ENCODE results near the gene NPAS2. TPM values are rescaled to one million over a fixed set of nuclear protein-coding genes. Genes with fewer than 3 reads are reported as not detected.

NPAS2 gene
- total and polyA plus RNA-seq, 5 experiments from 2014 or later: 2.0 to 9.0 (median 4.1) TPM

GRCh38 chr2:100919316-100919715 lies 99.4 kb downstream of the NPAS2 start:
- Mint-ChIP-seq H3K27me3 (peaks cover 0 to 4% (median 0%) of the 10 kb centered on the region in 5 donors), H3K36me3 (peaks cover 0 to 13% (median 5%) of the 10 kb centered on the region in 3 donors), H3K9me3 (peaks cover 0 to 13% (median 2%) of the 10 kb centered on the region in 9 donors), H3K4me3 (peak overlapping the region in 1 of 10 donors; percentile 43), H3K27ac (peak overlapping the region in 1 of 10 donors; percentile 5), H3K4me1 (peaks cover 0 to 4% (median 2%) of the 10 kb centered on the region in 4 donors)
- ATAC-seq: no peak
- no peak for DNase-seq
- POLR2A ChIA-PET: no interaction called here

GRCh38 chr2:100921685-100922161 lies 101.8 kb downstream of the NPAS2 start:
- Mint-ChIP-seq H3K4me3 (no peak overlapping the region), H3K27me3 (no peaks in the 10 kb centered on the region), H3K9me3 (no peaks in the 10 kb centered on the region), H3K27ac (no peak overlapping the region), H3K4me1 (peaks cover 0 to 7% (median 4%) of the 10 kb centered on the region in 4 donors), H3K36me3 (peaks cover 0 to 20% (median 5%) of the 10 kb centered on the region in 3 donors)
- no peak for ATAC-seq
- no peak for DNase-seq
- POLR2A ChIA-PET: no interaction called here

DNA sequence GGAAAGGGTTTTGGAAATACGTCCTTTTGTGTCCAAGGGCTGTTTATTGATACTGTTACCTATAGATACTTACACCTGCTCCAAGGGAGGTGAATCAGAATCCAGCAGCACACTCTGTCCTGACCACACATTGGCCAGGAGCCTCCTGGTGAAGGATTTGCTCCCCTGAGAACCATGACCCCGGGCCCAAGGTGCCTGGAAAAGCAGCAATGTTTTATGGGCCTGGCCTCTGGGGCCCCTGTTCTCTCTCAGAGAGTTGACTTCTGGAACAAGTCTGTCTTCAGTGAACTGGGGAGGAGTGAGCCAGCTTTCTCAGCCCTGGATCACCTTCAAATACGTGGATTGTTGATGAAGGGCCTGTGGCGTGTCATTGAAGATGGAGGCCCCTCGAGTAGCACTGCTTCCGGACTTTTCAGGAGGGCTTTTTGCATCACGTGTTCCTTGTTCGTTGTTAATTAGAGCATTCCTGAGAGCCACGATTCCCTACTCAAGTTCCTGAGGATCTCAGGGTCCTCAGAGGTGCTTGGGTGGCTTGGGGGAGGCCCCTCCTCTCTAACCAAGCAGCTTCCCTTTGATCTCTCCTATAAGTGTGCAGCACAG lies 103.6 kb downstream of the NPAS2 start:
- H3K4me3 Mint-ChIP-seq: no peak overlapping the region
- ATAC-seq: no peak
- H3K9me3 Mint-ChIP-seq: no peaks in the 10 kb centered on the region
- POLR2A ChIA-PET: no interaction called here
- no peak for DNase-seq
- H3K27me3 Mint-ChIP-seq: no peaks in the 10 kb centered on the region
- peaks cover 0 to 7% (median 4%) of the 10 kb centered on the region in 4 donors for H3K4me1 Mint-ChIP-seq
- H3K27ac Mint-ChIP-seq: peak overlapping the region in 6 of 10 donors; percentile 83 to 90 (median 87)
- peaks cover 0 to 29% (median 9%) of the 10 kb centered on the region in 3 donors for H3K36me3 Mint-ChIP-seq

DNA sequence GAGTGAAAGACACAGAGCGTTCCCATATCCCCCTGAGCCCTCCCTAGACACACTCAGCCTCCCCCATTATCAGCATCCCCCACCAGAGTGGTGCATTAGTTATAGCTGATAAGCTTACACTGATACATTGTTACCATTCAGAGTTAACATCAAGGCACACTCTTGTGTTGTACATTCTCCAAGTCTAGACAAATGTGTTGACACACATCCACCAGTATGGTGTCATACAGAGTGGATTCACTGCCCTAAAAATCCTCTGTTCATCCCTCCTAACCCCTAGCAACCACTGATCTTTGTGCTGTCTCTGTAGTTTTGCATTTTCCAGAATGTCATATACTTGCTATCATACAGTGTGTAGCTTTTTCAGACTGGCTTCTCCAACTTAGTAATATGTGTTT lies 104.2 kb downstream of the NPAS2 start:
- H3K36me3 Mint-ChIP-seq: peaks cover 0 to 31% (median 9%) of the 10 kb centered on the region in 3 donors
- POLR2A ChIA-PET: no interaction called here
- H3K4me3 Mint-ChIP-seq: peak overlapping the region in 3 of 10 donors; percentile 11 to 76 (median 60)
- H3K9me3 Mint-ChIP-seq: no peaks in the 10 kb centered on the region
- ATAC-seq: peak; percentile 11 to 22
- no peaks in the 10 kb centered on the region for H3K27me3 Mint-ChIP-seq
- no peak for DNase-seq
- peaks cover 0 to 7% (median 4%) of the 10 kb centered on the region in 4 donors for H3K4me1 Mint-ChIP-seq
- H3K27ac Mint-ChIP-seq: peak overlapping the region; percentile 60 to 90 (median 86)

- Mint-ChIP-seq H3K27me3 (no peaks in the 10 kb centered on the region), H3K9me3 (no peaks in the 10 kb centered on the region), H3K4me1 (peaks cover 0 to 5% (median 4%) of the 10 kb centered on the region in 4 donors), H3K4me3 (peak overlapping the region in 9 of 10 donors; percentile 4 to 76 (median 31)), H3K36me3 (peaks cover 0 to 33% (median 9%) of the 10 kb centered on the region in 3 donors), H3K27ac (peak overlapping the region; percentile 60 to 90 (median 86))
- DNase-seq (peak in 2 of 10 donors; percentile 9 to 11), ATAC-seq (peak; percentile 59 to 75)
- POLR2A ChIA-PET: no interaction called here
Observed at GRCh38 chr2:100924520-100925451, 104.8 kb downstream of the NPAS2 start.

DNA sequence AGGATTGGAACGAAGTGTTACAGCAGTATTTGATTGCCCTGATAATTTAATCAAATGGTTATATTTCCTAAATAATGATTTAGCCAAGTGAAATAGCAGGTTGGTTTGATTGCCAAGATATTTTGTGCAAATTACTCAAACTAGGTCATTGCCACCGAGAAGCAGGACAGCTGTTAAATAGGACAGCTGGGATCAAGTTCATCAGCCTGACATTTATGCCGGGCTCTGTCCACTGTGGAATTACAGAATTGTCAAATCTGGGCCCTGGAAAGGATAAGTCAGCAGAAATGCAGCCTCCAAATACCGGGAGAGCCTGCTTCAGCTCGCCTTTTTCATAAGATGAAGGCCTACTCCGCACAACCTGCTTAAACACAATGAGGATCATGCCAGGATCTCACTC lies 108.3 kb downstream of the NPAS2 start:
- POLR2A ChIA-PET: no interaction called here
- ATAC-seq: no peak
- Mint-ChIP-seq H3K4me1 (peaks cover 0 to 5% (median 4%) of the 10 kb centered on the region in 4 donors), H3K27me3 (no peaks in the 10 kb centered on the region), H3K9me3 (no peaks in the 10 kb centered on the region), H3K27ac (no peak overlapping the region), H3K36me3 (peaks cover 0 to 41% (median 9%) of the 10 kb centered on the region in 3 donors), H3K4me3 (no peak overlapping the region)
- no peak for DNase-seq

DNA sequence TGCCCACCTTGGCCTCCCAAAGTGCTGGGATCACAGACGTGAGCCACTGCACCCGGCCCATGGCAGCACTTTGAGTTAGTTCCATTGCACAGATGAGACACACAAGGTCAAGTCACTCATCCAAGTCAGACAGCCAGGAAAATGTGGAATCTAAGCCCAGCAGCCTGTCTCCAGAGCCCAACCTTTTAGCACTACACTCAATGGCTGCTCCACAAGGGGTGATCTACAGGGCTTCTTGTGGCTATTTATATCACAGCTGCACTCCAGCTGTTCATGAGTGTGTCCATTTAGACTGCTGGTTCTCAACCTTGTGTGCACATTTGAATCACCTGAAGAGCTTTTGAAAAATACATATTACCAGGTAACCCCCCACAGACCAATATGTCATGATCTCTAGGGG lies 109.2 kb downstream of the NPAS2 start:
- no peaks in the 10 kb centered on the region for H3K9me3 Mint-ChIP-seq
- ATAC-seq (no peak), DNase-seq (no peak)
- no peak overlapping the region for H3K27ac Mint-ChIP-seq
- no peaks in the 10 kb centered on the region for H3K27me3 Mint-ChIP-seq
- no peak overlapping the region for H3K4me3 Mint-ChIP-seq
- POLR2A ChIA-PET: no interaction called here
- H3K4me1 Mint-ChIP-seq: peaks cover 0 to 5% (median 2%) of the 10 kb centered on the region in 4 donors
- H3K36me3 Mint-ChIP-seq: peaks cover 0 to 41% (median 9%) of the 10 kb centered on the region in 3 donors

DNA sequence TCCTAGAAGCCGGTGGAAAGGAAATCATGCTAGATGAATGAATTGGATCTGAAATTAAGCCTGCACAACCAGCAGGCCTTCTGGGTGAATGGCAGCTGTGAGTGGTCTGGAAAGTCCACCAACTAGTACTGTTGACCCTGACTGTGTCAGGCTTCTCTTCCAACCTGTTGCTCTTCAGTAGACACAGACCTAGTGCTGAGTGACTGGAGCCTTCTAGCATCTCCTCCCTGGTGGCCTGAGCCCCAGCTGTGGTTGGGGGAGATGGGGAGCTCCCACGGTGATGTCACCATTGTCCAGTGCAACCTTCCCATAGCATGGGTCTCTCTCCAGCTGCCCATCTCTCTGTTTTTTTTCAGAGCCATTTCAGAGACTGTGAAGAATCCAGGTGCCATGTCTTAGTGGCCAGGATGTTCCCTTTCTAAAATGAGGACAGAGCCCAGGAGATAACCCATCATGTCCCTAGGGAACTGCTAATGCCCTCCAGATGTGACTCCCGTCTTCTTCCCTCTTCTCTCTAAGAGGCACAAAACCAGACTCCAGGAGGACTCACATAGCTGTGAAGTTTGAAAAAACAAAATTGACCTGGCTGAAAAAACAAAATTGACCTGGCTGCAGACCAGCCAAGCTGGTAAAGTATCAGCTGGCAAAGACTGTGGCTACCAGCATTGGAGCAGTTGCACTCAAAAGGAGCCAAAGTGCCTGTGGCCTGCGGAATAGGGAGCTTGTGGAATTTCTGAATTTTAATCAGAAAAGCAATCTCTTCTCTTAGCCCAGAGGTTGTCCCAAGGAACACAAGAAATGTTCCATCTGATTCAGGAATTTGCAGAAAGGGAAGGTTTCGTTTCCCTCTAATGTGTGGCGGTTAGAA lies 114.8 kb downstream of the NPAS2 start:
- ATAC-seq: no peak
- Mint-ChIP-seq H3K27me3 (no peaks in the 10 kb centered on the region), H3K4me3 (no peak overlapping the region), H3K4me1 (peaks cover 0 to 4% (median 0%) of the 10 kb centered on the region in 4 donors), H3K36me3 (peaks cover 0 to 31% (median 3%) of the 10 kb centered on the region in 3 donors), H3K9me3 (no peaks in the 10 kb centered on the region), H3K27ac (peak overlapping the region in 1 of 10 donors; percentile 27)
- POLR2A ChIA-PET: no interaction called here
- DNase-seq: no peak

DNA sequence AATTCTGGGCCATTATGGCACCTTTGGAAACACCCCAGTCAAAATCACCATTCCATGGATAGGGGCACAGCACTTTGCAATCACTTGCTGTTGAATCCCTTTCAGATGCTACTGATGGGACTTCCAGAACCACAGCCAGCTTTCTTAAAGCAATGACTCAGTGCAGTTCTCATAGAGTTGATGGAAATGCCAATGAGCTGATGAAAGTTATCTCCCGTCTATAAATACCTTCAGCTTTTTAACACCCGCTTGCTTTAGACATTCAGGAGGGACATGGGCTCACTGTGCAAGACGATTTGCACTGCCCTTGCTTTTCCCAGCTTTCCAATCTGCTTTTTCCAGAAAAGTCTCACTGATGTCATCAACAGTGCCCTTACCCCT lies 115.4 kb downstream of the NPAS2 start:
- DNase-seq (no peak), ATAC-seq (no peak)
- Mint-ChIP-seq H3K4me1 (peaks cover under 1 to 6% (median 3%) of the 10 kb centered on the region in 4 donors), H3K4me3 (no peak overlapping the region), H3K36me3 (peaks cover 0 to 31% (median 3%) of the 10 kb centered on the region in 3 donors), H3K27me3 (no peaks in the 10 kb centered on the region), H3K9me3 (no peaks in the 10 kb centered on the region), H3K27ac (no peak overlapping the region)
- POLR2A ChIA-PET: no interaction called here

- no peaks in the 10 kb centered on the region for H3K9me3 Mint-ChIP-seq
- ATAC-seq: no peak
- POLR2A ChIA-PET: no interaction called here
Observed at GRCh38 chr2:100936070-100936741, 116.3 kb downstream of the NPAS2 start.

DNA sequence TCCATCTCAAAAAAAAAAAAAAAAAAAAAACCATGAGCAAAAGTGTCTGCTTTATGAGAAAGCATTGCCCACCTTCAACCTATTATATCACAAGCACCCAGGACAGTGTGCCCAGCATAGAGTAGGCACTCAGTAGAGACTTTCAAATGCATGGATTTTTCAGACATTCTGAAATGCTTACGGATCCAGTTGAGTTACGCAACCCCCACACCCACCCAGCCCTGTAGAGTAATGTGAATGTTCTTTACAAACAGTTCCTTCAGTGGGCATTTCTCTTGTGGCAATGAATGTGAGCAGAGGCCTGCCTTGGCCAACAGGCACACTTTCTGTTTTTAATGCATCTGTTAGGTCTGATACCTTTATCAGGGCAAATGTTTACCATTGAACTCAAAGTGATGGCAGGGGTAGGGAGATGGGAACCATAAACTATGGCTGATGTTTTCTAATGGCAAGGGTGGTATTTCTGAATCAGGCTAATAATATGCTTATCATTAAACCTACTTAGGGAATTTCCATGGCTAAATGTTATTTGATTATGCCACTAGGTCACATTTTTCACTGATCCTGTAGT lies 117.1 kb downstream of the NPAS2 start:
- Mint-ChIP-seq H3K9me3 (no peaks in the 10 kb centered on the region), H3K4me1 (peaks cover 15 to 23% (median 18%) of the 10 kb centered on the region in 4 donors)
- DNase-seq: no peak

More at GRCh38 chr2:100936070-100936741, 116.3 kb downstream of the NPAS2 start:
- Mint-ChIP-seq H3K27ac (peak overlapping the region in 1 of 10 donors; percentile 21), H3K27me3 (no peaks in the 10 kb centered on the region), H3K4me3 (no peak overlapping the region), H3K4me1 (peaks cover 9 to 14% (median 9%) of the 10 kb centered on the region in 4 donors), H3K36me3 (peaks cover 0 to 31% (median 3%) of the 10 kb centered on the region in 3 donors)
- DNase-seq: no peak

More for the DNA sequence above, 117.1 kb downstream of the NPAS2 start:
- H3K27ac Mint-ChIP-seq: no peak overlapping the region
- ATAC-seq: no peak
- POLR2A ChIA-PET: no interaction called here
- peaks cover 0 to 27% (median 3%) of the 10 kb centered on the region in 3 donors for H3K36me3 Mint-ChIP-seq
- no peak overlapping the region for H3K4me3 Mint-ChIP-seq
- H3K27me3 Mint-ChIP-seq: no peaks in the 10 kb centered on the region

All from naive thymus-derived CD8-positive, alpha-beta T cell (primary cell).